Measurements from ENCODE around the gene ARL15.

- TF ChIP-seq GATA2 (IDR thresholded peaks at IDR 0.05; ENCODE audit: low read depth, low read length): no peak
- no peak for TF ChIP-seq GATA3 (IDR thresholded peaks at IDR 0.05; ENCODE audit: low read depth, low read length)
These were observed 379.9 kb downstream of the ARL15 start for GRCh38 chr5:53930457-53930856.

Measured in SH-SY5Y (cell line).